ENCODE measurements around the gene PPTC7.

GRCh38 chr12:110613071-110613770 lies 30.1 kb upstream of the PPTC7 start:
- TF ChIP-seq ZBTB26 (CRISPR knock-in tag; IDR thresholded peaks at IDR 0.05; ENCODE audit: borderline replicate concordance) = no peak
- no peak for TF ChIP-seq EP300 (IDR thresholded peaks at IDR 0.05; ENCODE audit: low read depth in 2 of 2, low read length in 2 of 2)
- TF ChIP-seq EP300 (CRISPR knock-in tag; IDR thresholded peaks at IDR 0.05; ENCODE audit: borderline replicate concordance) = no peak
- TF ChIP-seq JDP2 (CRISPR knock-in tag; IDR thresholded peaks at IDR 0.05; ENCODE audit: borderline replicate concordance) = no peak
- no peak for TF ChIP-seq BCL3 (CRISPR knock-in tag; IDR thresholded peaks at IDR 0.05)
- TF ChIP-seq ZNF24 (IDR thresholded peaks at IDR 0.05) = no peak
- TF ChIP-seq KDM2A (CRISPR knock-in tag; IDR thresholded peaks at IDR 0.05; ENCODE audit: borderline replicate concordance, low read depth) = no peak
- no peak for TF ChIP-seq CHD2 (IDR thresholded peaks at IDR 0.05; ENCODE audit: low read depth, low read length)
- TF ChIP-seq ZGPAT (CRISPR knock-in tag; IDR thresholded peaks at IDR 0.05) = no peak
- TF ChIP-seq NFYB (CRISPR knock-in tag; IDR thresholded peaks at IDR 0.05) = no peak
- no peak for TF ChIP-seq ETV5 (CRISPR knock-in tag; IDR thresholded peaks at IDR 0.05; ENCODE audit: borderline replicate concordance)
- TF ChIP-seq CTCF (CRISPR knock-in tag; IDR thresholded peaks at IDR 0.05) = no peak
- TF ChIP-seq FOXK1 (CRISPR knock-in tag; IDR thresholded peaks at IDR 0.05; ENCODE audit: borderline replicate concordance, low read depth) = no peak
- no peak for TF ChIP-seq ZZZ3 (CRISPR knock-in tag; IDR thresholded peaks at IDR 0.05; ENCODE audit: borderline replicate concordance)
- TF ChIP-seq FOSL1 (CRISPR knock-in tag; IDR thresholded peaks at IDR 0.05; ENCODE audit: borderline replicate concordance) = no peak
